ENCODE measurements around the gene PXK.

GRCh38 chr3:58288011-58288728 is 44.5 kb upstream of the PXK start:
- TF ChIP-seq CTCF (IDR thresholded peaks at IDR 0.05): no peak
- no peak for TF ChIP-seq EZH2 (IDR thresholded peaks at IDR 0.05)
